Stimulated activated CD8-positive, alpha-beta memory T cell treated with anti-CD3 and anti-CD28 coated beads, Interleukin-12 subunit alpha, Interleukin-12 subunit beta, amount 100 ng/mL, for 24 hours (primary cell): ENCODE data around the gene ZDHHC5.
A peak's percentile ranks its signal among the peaks of the same experiment; 100 is the strongest.
"Not testable (repeated sequence)": the region's sequence is repeated elsewhere in the genome, so short reads cannot be mapped to it uniquely, and the experiment has no call there.

ENCODE experiments used
- DNase-seq: peaks from one replicate; pipeline ENCODE4 v3.0.0-alpha.2; 2020; ENCODE audit errors: extremely low read depth

The ZDHHC5 gene

DNA sequence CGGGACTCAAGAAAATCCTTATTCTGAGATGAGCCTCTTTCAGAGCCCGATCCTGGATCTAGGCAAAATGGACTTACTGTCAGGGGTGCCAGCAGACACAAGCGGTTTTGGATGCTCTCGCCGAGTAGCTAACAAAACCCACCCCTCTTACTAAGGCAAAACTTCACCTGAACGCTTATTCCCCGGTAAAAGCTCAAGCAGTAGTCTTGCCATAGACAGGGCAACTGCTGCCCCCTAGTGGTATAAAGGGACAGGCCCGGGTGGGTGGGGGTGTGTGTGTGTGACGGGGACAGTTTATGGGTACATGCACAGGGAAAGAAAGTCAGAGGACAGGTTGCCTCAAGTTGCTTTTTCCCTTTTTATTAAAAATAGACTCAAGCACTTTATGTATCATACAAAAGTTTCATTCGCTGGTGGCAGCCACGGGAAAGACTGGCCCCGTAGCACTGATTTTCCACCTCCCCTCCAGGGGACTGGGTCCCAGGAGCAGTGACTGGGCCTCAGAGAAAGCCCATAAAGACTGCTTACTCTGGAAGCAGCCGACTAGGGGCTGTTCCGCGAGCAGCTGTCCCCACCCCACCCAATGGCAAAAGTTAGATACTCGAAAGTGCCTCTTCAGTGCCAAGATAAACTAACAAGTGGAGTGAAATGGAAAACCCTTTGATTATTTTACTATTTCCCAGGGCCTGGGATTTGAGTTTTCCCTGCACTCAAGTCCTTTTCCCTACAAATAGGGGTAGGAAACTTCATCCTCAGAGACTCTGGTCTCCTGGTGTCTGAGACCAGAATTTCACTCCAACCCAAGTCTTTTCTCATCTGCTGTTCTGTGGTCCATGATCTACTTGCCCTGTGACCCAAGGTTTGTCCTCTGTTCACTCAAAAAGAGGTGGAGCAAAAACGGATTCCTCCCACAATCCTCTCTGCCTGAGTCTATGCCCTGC is 22.9 kb upstream of the ZDHHC5 start:
- DNase-seq: peak; percentile 59

DNA sequence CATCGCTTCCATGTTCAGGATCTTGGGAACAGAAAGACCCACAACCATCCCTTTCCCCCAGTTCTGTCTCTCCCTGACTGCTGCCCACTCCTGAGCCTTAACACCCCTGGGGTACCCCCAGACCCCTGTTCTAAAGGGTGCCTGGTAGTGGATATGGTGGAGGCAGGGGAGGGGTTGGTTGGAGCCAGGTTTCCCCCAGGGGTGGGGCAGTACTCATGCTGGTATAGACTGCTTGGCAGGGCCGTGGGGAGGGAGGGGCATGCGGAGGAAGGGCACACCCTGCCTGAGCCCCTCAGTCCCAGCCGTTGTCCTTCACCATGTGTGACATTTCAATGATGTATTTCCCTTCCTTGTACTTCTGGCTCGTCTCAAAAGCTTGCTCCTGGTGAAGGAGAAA is 22.2 kb upstream of the ZDHHC5 start:
- DNase-seq: no peak

DNA sequence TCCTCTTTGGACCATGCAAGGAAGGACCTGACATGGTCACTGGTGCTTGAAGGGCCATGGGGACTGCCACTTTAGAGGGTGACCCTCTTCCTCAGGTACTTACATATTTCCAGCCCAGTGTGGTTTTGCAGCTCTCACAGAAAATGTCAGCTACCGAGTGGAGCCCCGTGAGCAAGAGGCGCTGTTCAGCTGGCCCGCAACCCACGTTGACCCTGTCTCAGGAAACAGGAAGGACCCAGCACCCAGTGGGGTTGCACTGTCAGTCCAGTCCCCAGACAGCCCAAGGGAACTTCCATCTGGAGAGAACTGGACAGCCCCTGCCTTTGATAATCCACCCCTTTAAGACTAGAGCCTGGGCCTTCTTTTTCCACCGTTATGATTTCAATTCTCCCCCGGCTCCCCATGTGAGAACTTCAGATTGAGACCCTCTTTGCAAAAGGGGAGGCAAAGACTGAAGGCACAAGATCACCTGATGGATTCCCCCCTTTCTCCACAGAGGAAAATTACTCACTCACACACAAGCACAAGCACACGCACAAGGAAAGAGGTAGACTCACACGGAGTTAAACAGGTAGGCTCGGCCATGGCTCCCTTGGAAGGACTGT is 21.6 kb upstream of the ZDHHC5 start:
- no peak for DNase-seq

DNA sequence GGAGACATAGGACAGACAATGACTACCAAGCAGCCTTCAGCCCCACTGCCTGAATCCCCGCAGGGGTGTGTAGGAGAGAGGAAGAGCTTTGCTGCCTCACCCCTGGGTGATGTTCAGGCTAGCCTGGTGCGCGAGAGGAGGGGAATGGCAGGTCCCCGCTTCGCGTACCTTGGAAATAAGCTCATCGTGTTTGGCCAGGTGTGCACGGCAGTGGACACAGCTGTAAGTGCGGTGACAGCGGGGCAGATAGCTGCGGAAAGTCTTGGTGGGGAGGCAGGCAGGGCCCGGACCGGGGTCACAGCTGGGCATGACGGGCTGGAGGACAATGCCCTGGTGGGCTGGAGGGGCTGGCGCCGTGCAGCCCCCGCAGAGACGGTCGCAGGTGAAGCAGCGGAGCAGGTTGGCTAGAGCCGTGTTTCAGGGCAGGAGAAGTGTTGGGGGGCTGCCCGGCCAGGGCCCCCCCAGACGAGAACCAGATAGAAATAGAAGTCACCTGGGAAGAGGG is 21.1 kb upstream of the ZDHHC5 start:
- no peak for DNase-seq

DNA sequence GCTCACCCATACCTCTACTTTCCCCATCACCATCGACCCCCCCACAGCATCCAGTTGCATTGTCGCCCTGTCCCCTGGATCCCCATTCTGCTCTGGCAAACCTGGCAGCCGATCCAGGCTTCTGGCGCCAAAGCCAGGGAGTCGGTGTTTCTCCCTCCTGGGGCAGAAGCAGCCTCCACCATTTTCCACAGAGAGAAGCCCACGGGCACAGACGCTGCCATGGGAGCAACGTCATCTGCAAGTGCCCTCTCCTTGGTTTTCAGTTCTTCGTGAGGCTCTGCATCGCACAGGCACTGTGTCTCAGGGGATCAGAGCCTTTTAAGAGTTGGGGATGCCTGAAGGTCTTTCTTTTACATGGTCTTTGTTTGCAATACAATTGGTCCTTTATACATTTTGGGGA is 20.5 kb upstream of the ZDHHC5 start:
- DNase-seq: no peak

DNA sequence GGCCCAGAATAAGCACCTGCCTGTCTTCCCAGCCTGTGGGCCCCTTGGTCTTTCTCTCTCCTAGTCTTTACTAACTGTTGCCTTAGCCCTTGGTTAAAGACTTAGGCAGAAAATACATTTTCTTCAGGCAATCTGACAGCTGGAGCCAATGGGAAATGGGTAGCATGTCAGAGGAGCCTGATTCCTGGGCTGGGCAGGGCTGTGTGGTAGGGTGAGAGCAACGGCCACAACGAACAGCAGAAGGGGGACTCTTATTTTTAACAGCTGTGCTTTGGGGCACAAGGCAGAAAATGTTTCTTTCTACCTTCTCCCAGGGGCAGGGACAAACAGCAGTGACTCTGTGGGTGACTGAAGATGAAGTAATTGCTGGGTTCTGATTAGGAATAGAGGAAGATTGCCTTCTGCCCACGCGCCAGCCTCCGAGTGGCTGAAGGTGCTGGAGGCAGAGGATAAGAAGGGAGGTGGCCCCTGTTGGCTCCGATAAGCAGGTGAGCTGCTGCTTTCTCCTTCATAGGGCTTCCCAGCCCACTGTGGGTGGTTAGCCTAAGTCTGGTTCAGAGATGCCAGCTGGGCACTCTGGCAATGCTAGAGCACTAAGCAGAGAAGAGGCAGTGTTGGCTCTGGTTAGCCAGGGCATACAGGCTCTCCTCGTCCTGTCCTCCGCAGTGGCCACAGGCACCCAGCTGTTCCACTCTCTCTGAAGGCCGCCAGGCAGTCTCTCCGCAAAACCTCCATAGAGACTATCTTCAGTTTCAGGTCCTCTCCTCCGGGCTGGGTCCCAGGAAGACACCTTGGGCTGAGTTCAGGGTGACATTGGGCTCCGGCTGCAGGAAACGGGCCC is 19.7 kb upstream of the ZDHHC5 start:
- DNase-seq: no peak

DNA sequence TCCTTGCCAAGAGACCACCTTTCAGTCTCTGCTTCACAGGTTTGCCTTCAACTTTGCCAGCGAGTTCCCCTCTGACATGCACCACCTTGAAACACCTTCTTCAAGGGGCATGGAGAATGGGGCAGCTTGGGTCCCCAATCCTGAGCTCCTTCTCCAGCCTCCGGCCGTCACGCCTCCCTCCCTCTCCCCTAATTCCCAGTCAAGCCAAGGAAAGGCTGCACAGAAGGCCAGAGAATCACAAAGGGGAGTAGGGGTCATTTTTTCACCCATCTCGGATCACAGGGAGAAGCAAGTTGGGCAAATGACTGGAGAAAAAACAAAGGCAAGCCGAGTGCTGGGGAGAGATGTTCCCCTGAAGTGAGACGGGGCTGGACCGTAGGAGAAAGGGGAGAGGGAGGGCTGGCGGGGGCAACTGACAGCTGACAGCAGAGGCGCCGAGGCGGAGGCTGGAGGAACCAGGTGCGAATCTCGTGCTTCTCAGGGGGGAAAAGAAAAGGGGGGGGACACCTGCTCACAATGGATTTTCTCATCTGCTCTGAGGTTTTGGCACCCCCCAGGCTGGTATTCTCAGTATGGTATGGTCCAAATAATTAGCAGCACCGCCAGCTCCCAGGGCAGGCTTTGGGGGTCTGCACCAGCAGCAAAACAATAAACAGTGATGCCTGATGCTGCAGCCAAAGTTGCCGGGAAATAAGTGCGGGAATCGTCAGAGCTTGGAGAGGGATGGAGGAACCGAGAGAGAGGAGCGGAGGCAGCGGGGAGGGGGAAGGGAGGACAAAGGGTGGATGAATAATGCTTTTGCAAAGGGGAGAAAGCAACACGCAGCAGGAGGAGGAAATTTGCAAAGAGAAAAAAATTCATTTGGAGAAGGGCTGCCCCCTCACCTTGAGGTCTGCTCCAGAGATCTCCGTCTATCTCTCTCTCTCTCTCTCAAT is 18.8 kb upstream of the ZDHHC5 start:
- no peak for DNase-seq

DNA sequence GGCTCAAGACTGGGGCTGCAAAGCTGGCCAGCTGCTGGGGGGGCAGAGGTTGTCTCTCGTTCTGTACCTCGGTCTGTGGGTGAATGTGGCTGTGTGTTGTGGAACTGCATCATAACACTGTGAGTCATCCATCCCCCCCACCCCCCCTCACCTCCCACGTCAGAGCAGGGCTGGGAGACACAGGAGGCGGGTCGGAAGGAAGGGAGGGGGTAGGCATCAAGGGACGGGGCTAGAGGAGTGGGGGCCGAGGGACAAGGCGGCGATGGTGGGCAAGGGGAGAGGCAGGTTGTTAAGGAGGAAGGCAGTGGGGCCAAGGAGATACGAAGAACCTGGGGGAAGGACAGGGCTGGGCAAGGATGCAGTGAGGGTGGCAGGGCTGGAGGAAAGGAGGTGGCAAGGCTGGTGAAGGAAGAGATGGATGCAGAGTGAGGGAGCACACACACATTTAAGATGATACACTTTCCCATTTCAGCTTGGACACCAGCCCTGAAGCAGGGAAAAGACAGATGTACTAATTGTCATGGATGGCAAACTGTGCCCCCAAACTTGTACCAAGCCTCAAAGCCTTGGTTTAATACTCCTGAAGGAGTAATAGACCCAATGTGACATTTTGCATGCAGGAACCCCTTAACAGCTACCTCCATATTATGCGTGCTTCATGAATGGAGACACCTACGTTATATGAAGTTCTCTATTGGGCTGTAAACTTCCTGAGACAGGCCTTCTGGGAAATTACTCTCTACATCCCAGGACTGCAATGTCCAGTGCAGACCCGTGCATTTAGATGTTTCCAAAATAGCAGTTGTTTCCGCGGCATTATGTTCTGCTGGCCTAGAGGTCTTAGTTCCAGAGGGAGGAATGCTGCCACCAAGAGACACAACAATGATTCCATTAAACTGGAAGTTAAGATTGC is 17.8 kb upstream of the ZDHHC5 start, which contains the start of gene YPEL4:
TSS of gene YPEL4 (minus strand) at position 87 of the 913 bp plus-strand sequence. CDS start 2,805 bp downstream, outside the sequence.
- no peak for DNase-seq

DNA sequence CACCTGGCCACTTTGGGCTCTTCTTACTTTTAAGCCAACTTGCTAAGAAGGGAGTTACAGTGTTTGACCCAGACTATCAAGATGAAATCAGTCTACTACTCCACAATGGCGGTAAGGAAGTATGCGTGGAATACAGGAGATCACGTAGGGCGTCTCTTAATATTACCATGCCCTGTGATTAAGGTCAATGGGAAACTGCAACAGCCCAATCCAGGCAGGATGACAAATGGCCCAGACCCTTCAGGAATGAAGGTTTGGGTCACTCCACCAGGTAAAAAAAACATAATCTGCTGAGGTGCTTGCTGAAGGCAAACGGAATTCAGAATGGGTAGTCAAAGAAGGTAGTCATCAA is 17.2 kb upstream of the ZDHHC5 start:
- no peak for DNase-seq

DNA sequence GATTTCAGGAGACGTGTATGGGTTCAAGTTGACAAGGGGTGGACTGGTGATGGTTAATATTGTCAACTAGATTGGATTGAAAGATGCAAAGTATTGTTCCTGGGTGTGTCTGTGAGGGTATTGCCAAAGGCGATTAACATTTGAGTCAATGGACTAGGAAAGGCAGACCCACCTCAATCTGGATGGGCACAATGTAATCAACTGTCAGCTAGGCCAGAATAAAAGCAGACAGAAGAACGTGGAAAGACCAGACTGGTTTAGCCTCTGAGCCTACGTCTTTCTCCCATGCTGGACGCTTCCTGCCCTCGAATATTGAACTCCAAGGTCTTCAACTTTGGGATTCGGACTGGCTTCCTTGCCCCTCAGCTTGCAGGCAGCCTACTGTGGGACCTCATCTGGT is 16.5 kb upstream of the ZDHHC5 start:
- no peak for DNase-seq

DNA sequence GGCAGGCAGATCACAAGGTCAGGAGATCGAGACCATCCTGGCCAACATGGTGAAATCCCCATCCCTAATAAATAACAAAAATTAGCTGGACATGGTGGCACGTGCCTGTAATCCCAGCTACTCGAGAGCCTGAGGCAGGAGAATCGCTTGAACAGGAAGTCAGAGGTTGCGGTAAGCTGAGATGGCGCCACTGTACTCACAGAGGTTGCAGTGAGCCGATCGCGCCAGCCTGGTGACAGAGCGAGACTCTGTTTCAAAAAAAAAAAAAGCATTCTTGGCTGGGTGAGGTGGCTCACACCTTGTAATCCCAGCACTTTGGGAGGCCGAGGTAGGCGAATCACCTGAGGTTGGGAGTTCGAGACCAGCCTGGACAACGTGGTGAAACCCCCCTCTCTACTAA is 15.7 kb upstream of the ZDHHC5 start:
- DNase-seq: not testable (repeated sequence)

DNA sequence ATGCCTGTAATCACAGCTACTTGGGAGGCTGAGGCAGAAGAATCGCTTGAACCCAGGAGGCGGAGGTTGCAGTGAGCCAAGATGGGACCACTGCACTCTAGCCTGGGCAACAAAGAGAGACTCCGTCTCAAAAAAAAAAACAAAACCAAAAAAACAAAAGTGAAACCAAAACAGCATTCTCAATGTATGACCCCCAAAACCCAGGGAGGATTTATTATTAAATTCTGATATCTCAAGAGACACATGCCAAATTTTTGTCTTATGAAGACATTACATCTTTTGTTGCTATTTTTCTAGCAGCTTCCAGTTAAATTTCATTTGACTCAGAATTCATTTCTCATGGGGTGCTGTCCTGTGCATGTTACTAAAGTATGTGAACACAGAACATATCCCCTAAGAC is 15.3 kb upstream of the ZDHHC5 start:
- no peak for DNase-seq

DNA sequence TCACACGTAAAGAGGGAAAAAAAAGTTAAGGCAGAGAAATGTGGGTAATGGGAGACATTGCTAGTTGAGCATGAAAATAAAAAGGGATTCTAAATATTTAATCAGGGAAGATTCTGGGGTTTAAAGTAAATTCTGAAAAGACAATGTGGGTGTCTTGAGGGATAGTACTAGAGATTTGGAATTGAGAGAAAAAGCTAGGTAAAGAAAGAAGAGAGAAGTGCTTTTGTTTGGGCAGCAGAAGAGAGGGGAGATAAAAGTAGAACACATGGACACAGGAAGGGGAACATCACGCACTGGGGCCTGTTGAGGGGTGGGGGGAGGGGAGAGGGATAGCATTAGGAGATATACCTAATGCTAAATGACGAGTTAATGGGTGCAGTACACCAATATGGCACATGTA is 14.8 kb upstream of the ZDHHC5 start:
- no peak for DNase-seq

DNA sequence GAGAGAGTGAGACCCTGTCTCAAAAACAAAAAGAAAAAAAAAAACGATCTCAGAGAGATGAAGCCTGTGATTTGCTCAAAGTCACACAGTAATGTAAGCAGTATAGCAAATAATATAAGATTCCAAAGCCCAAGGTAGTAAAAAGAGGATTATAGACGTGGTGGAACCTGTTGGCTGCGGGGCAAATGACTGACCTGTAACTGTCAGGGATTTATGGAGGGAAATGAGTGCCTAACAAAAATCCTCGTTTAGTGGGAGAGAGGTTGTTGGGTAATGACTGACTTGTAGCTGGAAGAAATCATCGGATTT is 11.1 kb upstream of the ZDHHC5 start:
- no peak for DNase-seq

DNA sequence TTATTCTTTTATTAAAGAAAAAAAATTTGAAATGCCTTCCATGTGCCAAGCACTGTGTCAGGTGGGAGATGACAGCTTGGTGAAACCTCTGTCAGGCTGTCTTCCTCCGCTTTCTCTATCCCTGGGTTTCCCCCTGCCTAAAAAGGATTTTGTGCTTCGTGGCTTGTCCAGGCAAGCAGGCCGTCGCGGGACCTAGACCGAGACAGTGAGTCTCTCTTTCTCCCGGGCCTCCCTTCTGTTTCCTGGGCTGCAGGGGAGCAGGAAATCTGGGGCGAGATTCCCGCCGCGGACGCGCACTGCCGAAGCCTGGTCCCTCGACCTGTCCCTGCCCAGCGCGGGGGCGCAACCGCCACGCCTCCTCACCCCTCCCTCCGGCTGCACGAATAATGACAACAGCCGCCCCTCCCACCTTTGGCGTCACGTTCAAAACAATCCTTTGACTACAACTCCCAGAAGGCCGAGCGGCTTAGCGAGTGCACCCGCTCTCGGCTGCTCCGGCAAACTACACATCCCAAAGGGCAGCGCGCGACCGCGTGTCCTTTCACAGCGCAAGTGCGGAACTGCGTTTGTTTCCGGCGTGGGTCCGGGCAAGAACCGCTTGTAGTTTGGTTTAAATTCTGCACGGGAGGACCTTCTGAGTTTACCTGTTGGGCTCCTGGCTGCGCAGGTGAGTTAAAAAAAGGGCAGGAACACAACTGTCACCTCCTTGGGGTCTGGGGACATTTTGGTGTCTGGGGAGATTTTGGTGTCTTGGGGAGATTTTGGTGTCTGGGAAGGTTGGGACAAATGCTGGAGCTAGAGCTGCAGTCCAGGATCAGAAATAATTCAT is 10.5 kb upstream of the ZDHHC5 start, which contains the start of gene CLP1:
TSS of gene CLP1 (plus strand) at position 569 of the 829 bp plus-strand sequence. CDS start 1,715 bp downstream, outside the sequence.
- DNase-seq: peak; percentile 99

DNA sequence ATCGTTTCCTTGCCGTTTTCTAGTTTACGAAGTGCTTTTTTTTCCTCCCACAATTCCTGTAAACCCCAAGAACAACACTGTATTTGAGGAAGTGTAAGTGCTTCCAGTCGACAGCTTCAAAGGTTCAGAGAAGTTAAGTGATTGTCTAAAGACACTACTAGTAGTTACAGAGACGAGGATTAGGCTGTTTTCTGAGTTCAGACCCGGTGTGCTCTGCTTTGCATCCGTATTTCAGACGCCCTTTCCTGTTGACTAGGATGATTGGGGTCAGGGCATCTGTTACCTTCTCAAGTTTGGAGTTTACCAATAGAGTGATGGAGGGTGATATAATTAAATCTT is 9.9 kb upstream of the ZDHHC5 start:
- DNase-seq: no peak

DNA sequence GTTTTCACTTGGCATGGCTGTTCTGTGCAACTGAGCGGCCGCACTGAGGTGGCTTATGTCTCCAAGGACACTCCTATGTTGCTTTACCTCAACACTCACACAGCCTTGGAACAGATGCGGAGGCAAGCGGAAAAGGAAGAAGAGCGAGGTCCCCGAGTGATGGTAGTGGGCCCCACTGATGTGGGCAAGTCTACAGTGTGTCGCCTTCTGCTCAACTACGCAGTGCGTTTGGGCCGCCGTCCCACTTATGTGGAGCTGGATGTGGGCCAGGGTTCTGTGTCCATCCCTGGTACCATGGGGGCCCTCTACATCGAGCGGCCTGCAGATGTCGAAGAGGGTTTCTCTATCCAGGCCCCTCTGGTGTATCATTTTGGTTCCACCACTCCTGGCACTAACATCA is 8.2 kb upstream of the ZDHHC5 start:
- no peak for DNase-seq

DNA sequence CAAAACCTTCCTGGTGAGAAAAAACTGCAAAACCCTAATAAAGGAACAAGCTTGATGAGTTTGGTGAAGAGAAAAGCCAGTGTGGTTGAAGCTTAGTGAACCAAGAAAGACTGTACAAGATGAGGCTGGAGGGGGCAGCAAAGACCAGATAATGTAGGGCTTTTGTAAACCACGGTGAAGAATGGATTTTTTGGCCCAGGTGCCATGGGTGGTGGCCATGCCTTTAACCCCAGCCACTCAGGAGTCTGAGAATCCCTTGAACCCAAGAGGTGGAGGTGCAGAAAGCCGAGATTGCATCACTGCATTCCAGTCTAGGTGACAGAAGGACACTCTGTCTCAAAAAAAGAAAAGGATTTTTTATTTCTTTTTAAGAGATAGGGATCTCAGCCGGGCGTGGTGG is 5.0 kb upstream of the ZDHHC5 start:
- no peak for DNase-seq

DNA sequence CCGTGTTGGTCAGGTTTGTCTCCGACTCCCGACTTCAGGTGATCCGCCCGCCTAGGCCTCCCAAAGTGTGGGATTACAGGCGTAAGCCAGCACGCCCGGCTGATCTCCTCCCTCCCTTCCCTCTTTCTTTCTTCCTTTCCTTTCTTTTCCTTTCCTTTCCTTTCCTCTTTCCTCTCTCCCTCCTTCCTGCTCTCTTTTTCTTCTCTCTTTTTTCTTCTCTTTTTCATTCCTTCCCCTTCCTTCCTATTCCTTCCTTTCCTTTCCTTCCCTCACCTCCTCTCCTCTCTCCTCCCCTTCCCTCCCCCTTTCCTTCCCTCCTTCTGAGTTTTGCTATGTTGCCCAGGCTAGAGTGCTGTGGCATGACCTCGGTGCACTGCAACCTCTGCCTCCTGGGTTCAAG is 3.9 kb upstream of the ZDHHC5 start:
- no peak for DNase-seq
